GM04504 (cell line): Measurements from ENCODE around the gene PRSS23.

Experiments used
- DNase-seq: peaks from one replicate; pipeline ENCODE4 v3.0.0-alpha.2; 2012; ENCODE audit warnings: low read depth

PRSS23 gene

GRCh38 chr11:86790867-86791849 is 9.2 kb upstream of the PRSS23 start:
- no peak for DNase-seq

GRCh38 chr11:86792150-86792549 is 8.2 kb upstream of the PRSS23 start:
- DNase-seq: no peak

- no peak for DNase-seq
Measured at GRCh38 chr11:86793307-86793706, 7.0 kb upstream of the PRSS23 start.

DNA sequence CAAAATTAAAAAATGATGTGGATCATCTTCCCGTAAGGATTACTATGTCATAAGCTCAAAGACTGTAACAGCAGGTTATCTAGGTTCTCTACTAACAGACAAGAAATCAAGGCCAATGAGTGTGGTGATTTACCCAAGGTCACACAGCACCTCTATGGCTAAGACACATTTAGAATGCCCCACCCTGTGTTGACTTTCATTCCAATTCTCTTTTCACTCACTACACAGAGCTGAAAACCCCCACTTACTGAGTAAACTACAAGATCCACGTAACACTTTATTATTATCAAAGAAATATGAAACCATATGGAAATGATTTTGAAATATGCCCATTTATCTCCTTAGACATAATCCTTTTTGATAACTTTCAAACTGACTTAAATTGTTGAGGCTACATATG is 4.8 kb upstream of the PRSS23 start:
- DNase-seq: no peak

DNA sequence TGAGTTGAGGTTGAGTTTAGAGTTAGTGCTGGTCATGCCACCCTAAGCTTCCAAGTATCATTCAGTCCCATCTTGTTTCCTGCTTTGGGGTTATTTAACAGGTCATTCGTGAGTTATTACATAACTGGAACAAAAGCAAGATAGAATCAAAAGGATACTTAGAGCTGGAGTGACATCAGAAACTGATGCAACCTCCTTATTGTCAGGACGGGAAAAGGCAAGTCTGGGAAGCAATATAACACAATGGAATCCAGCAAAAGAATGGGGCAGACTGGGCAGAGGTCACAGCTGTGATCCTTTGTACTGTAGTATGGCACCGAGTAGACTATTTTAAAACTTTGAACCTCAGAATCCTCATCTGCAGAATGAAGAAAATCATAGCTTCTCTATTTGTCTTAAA is 4.4 kb upstream of the PRSS23 start:
- no peak for DNase-seq

DNA sequence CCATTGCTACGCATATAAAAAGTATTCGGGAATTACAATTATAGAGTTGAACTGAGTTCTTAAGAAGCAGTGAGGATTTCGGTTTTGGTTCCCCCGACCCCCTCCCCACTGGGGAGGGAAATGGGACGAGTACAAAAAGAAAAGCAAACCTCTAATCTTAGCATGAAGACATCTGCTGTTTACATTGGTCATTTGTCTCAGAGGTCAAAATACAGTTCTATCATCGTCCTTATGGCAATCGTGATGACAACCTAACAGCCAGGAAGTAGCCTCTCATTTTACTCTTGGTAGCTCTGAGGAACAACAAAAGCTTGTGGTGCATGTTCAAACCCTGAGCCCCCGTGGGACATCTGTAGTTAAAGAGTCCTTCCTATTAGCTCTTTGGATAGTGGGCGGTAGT is 3.2 kb upstream of the PRSS23 start:
- no peak for DNase-seq

DNA sequence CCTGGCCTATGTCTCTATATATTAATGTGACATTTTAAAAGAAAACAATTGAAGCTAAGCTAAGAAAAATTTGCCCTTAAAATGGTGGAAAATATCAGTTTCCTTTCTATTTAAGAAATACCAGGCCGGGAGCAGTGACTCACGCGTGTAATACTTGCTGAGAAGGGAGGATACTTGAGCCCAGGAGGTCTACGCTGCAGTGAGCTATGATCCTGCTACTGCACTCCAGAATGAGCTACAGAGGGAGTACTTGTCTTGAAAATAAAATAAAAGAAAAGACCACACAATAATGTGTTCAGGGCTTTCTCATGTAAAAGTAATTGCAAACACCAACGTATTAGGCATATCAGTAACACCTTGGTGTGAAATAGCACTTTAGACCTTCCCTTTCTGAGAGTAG is 1.4 kb upstream of the PRSS23 start:
- no peak for DNase-seq

DNA sequence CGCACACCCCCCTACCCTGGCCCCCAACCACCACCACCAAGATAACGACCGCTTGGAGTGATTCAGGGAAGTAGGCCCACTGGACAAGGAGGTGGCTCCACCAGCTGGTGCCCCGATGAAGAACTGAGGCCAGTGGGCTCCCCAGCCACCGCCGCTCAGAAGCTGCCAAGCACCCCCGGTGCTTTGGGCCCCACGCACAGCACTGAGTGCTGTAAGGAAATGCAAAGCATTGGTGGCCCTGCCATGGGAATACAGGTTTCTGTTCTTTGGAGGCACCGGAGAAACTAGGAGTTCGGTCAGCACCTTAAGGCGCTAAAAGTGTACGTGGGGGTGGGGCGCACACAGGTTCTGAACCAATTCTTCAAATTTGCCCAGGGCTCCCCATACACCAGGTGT is 664 bp upstream of the PRSS23 start:
- no peak for DNase-seq

DNA sequence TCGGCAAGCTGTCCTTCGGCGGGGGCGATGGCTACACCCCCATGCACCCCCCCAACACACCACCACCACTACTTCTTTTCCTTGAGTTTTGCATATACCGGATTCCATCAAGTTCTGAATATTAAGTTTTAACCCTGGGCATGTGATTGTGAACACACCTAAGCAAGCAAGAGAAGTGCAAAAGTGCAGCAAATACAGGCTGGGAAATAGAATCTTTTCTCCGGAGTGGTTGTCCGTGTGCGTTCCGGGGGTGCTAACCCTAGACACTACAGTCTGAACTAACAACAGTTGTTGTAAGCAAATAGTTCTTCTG is 574 bp downstream of the PRSS23 start:
- no peak for DNase-seq

GRCh38 chr11:86801364-86801763 is 1.0 kb downstream of the PRSS23 start:
- no peak for DNase-seq

DNA sequence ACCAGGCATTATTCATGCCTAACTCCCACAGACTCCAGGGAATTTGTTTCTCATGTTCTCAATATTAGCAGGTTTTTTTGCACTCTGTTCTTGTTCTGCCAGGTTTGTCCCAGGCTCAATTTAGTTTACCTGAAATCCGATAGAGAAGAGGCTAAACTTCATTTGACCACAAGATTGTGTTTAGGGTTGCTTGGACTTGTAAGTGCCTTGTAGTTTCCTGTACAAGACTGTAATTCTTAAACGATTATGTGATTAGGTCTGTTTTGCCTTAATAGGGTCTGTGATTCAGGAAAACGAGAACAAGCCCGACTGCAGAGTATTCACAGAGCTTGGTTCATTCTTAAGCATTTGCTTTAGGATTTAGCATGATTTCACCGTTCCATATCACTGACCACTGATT is 1.8 kb downstream of the PRSS23 start:
- no peak for DNase-seq

- no peak for DNase-seq
Measured at GRCh38 chr11:86802601-86803051, 2.3 kb downstream of the PRSS23 start.

DNA sequence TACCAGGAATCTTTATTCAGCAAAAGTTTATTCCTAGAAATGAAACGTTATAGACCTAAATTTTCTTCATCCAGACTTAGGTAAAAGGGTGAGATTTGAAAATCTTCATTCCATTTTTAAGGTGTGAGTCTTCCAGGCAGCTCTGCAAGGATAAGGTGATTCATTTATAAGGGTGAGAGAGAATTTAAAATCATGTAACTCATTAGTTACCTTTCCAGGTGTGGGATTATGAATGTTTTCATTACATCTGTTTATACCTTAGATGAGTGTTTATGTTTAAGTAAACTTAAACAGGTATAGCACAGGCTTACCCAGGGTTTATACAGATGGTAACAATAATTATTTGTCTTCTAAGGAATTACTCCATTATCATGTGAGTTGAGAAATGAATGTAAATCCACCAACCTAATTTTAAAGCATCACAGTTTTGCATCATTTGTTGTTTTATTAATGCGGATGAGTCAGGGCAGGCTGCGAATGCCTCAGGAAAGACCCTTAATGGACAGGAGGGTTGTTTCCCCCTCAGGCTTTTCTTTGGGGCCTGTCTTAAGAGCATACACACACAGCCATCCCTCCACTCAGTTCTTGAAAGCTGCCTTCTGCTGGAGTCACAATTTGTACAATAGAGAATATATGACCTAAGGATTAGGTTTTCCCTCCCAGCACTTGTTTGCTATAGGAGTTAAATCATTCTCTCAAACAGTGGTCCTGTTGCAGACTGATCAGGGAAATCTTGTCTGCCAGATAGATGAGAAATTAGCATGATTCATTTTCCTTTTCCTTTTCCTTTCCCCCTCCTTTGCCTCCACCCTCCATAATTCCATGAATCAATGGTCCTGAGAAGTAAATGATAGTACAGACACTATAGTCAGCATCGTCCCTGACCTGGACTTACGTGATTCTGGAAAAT is 3.0 kb downstream of the PRSS23 start:
- no peak for DNase-seq

DNA sequence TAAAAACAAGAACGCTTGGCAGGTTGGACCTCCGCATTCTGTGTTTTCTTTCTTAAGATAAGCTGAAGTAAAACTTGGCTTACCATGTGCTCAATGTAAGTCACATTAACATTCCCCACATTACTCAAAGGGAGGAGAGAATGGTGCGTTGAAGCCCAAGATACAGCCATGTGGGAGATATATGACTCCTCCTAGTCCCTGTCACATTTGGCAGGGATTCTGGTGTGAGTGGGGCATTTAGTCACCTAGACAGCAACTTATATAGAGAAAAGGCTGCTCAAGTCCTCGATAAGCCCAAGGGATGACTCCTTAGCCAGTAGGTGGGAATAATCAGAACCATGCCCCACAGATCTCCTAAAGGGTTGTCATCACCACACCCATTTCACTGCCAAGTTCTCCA is 4.6 kb downstream of the PRSS23 start:
- no peak for DNase-seq

DNA sequence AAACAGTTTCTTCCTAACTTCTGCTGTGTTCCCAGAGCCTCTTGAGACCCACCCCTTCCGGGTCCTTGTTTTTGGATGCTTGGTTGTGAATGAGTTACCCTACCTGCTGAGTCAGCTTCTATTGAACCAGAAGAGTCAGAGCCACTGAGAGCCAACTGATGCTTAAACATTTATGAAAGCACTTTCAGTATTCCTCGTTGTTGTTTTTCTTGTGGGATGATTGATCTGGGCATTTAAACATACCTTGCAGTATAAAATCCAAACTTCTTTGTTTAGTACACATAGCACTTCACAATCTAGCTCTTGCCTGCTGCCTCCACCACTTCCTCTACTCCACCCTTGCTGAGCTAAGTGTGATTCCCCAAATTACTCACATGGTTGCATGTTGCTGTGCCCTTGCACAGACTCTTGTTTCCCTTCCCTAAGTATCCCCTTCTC is 5.5 kb downstream of the PRSS23 start:
- DNase-seq: no peak

DNA sequence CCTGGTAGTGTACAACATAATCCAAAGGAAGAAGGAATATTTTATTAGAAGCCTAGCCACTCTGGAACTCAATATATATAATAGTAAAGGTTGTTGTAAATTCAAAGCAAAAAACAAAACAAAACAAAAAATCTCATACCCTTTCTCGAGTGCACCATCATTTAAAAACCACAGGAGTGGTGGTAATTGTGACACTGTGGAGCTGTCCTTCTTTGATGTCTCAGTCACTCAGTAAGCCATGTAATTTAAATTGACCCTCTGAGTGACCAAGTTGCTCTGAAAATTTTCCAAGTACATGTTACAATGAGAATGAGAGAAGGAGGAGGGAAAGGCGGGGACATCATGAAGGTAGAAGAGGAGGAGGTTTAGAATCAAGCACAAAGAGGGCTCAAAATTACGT is 6.6 kb downstream of the PRSS23 start:
- no peak for DNase-seq

DNA sequence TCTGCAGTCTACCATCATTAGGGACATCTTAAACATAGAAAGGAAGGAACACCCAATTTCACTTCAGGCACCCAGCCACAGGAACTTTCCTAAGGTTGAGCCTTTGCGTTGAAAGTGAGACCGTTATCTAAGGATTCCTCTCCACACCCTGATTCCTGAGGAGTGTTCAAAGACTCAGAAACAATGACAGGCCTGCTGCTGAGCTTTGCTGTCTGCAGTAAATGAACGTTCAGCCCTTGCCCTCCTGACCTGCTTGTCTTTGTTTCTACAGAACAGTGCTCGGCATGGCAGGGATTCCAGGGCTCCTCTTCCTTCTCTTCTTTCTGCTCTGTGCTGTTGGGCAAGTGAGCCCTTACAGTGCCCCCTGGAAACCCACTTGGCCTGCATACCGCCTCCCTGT is 7.0 kb downstream of the PRSS23 start:
- DNase-seq: no peak

DNA sequence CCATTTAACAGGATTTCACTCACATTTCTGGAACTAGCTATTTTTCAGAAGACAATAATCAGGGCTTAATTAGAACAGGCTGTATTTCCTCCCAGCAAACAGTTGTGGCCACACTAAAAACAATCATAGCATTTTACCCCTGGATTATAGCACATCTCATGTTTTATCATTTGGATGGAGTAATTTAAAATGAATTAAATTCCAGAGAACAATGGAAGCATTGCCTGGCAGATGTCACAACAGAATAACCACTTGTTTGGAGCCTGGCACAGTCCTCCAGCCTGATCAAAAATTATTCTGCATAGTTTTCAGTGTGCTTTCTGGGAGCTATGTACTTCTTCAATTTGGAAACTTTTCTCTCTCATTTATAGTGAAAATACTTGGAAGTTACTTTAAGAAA is 9.2 kb downstream of the PRSS23 start:
- no peak for DNase-seq

- DNase-seq: no peak
Measured at GRCh38 chr11:86810288-86810687, 9.9 kb downstream of the PRSS23 start.

GRCh38 chr11:86811637-86812321 is 11.4 kb downstream of the PRSS23 start:
- no peak for DNase-seq

GRCh38 chr11:86812322-86812670 is 12.0 kb downstream of the PRSS23 start:
- no peak for DNase-seq

GRCh38 chr11:86812981-86813380 is 12.6 kb downstream of the PRSS23 start:
- DNase-seq: no peak

GRCh38 chr11:86814775-86815174 is 14.4 kb downstream of the PRSS23 start:
- no peak for DNase-seq
